HPDE6-E6E7 (cell line): ENCODE results near the gene RNMT.
"Not testable (repeated sequence)": the region's sequence is repeated elsewhere in the genome, so short reads cannot be mapped to it uniquely, and the experiment has no call there.

Experiments used
- DNase-seq: peaks from one replicate; pipeline ENCODE4 v3.0.0; 2011; ENCODE audit warnings: missing footprints; ENCODE audit errors: extremely low spot score

Gene RNMT

GRCh38 chr18:13735681-13736080 lies 9.2 kb downstream of the RNMT start:
- DNase-seq = no peak

GRCh38 chr18:13745696-13746095 lies 19.2 kb downstream of the RNMT start:
- no peak for DNase-seq

- no peak for DNase-seq
These were observed 20.2 kb downstream of the RNMT start for GRCh38 chr18:13746633-13747032.

GRCh38 chr18:13751599-13751998 lies 25.1 kb downstream of the RNMT start:
- DNase-seq = not testable (repeated sequence)

- DNase-seq = no peak
These were observed 29.8 kb downstream of the RNMT start for GRCh38 chr18:13756261-13756660.

- DNase-seq = no peak
These were observed 30.2 kb downstream of the RNMT start for GRCh38 chr18:13756671-13757070.

GRCh38 chr18:13758622-13759021 lies 32.1 kb downstream of the RNMT start:
- no peak for DNase-seq

- no peak for DNase-seq
These were observed 33.6 kb downstream of the RNMT start for GRCh38 chr18:13760047-13760446.

GRCh38 chr18:13762690-13763439 lies 36.4 kb downstream of the RNMT start:
- no peak for DNase-seq

GRCh38 chr18:13775058-13775457 lies 48.6 kb downstream of the RNMT start:
- DNase-seq = no peak

- DNase-seq = no peak
These were observed 64.7 kb downstream of the RNMT start for GRCh38 chr18:13791181-13791580.

GRCh38 chr18:13793819-13794218 lies 67.3 kb downstream of the RNMT start:
- no peak for DNase-seq

- DNase-seq = no peak
These were observed 70.0 kb downstream of the RNMT start for GRCh38 chr18:13796515-13796914.

GRCh38 chr18:13797157-13797611 lies 70.7 kb downstream of the RNMT start:
- DNase-seq = peak; percentile 49

- no peak for DNase-seq
These were observed 72.9 kb downstream of the RNMT start for GRCh38 chr18:13799396-13799795.

- peak; percentile 73 for DNase-seq
These were observed 74.2 kb downstream of the RNMT start for GRCh38 chr18:13800505-13801259.

GRCh38 chr18:13801260-13801601 lies 74.8 kb downstream of the RNMT start:
- no peak for DNase-seq

- no peak for DNase-seq
These were observed 77.8 kb downstream of the RNMT start for GRCh38 chr18:13804305-13804704.

GRCh38 chr18:13808294-13809042 lies 82.0 kb downstream of the RNMT start:
- DNase-seq = no peak

- no peak for DNase-seq
These were observed 82.6 kb downstream of the RNMT start for GRCh38 chr18:13809043-13809430.

- DNase-seq = no peak
These were observed 83.2 kb downstream of the RNMT start for GRCh38 chr18:13809531-13810255.

- DNase-seq = no peak
These were observed 84.5 kb downstream of the RNMT start for GRCh38 chr18:13810950-13811485.
